Activated T-cell treated with anti-CD3 and anti-CD28 coated beads for 4 hours (primary cell): ENCODE measurements around the gene BAIAP2.
"Not testable (repeated sequence)": the region's sequence is repeated elsewhere in the genome, so short reads cannot be mapped to it uniquely, and the experiment has no call there.

Experiments
- DNase-seq: peaks from one replicate; pipeline ENCODE4 v3.0.0-alpha.2; 2020

BAIAP2 gene

GRCh38 chr17:81146208-81146607 lies 111.3 kb downstream of the BAIAP2 start:
- DNase-seq: not testable (repeated sequence)

- DNase-seq: no peak
These were observed 112.8 kb downstream of the BAIAP2 start for GRCh38 chr17:81147701-81148100.

- no peak for DNase-seq
These were observed 113.6 kb downstream of the BAIAP2 start for GRCh38 chr17:81148571-81148970.

GRCh38 chr17:81148986-81149533 lies 114.1 kb downstream of the BAIAP2 start:
- DNase-seq: no peak

GRCh38 chr17:81150377-81151077 lies 115.6 kb downstream of the BAIAP2 start:
- DNase-seq: no peak

- DNase-seq: no peak
These were observed 116.3 kb downstream of the BAIAP2 start for GRCh38 chr17:81151278-81151677.

GRCh38 chr17:81152288-81152828 lies 117.4 kb downstream of the BAIAP2 start:
- DNase-seq: no peak

GRCh38 chr17:81153340-81153803 lies 118.4 kb downstream of the BAIAP2 start:
- no peak for DNase-seq

GRCh38 chr17:81154016-81154415 lies 119.1 kb downstream of the BAIAP2 start:
- DNase-seq: not testable (repeated sequence)

GRCh38 chr17:81154961-81155360 lies 120.0 kb downstream of the BAIAP2 start:
- DNase-seq: no peak

- DNase-seq: no peak
These were observed 122.2 kb downstream of the BAIAP2 start for GRCh38 chr17:81156866-81157805.

- DNase-seq: no peak
These were observed 123.1 kb downstream of the BAIAP2 start for GRCh38 chr17:81157848-81158687.

- no peak for DNase-seq
These were observed 124.0 kb downstream of the BAIAP2 start for GRCh38 chr17:81158688-81159590.

GRCh38 chr17:81159611-81160265 lies 124.8 kb downstream of the BAIAP2 start:
- no peak for DNase-seq

GRCh38 chr17:81160306-81160705 lies 125.4 kb downstream of the BAIAP2 start:
- no peak for DNase-seq

GRCh38 chr17:81160747-81161453 lies 125.9 kb downstream of the BAIAP2 start:
- no peak for DNase-seq

- no peak for DNase-seq
These were observed 126.6 kb downstream of the BAIAP2 start for GRCh38 chr17:81161536-81161935.

GRCh38 chr17:81161972-81162371 lies 127.0 kb downstream of the BAIAP2 start:
- no peak for DNase-seq

GRCh38 chr17:81162491-81162890 lies 127.5 kb downstream of the BAIAP2 start:
- DNase-seq: no peak
